DMS114 treated with DMSO at 0.1 percent for 48 hours (cell line): ENCODE data around the gene FGF18.
"Not testable (repeated sequence)": the region's sequence is repeated elsewhere in the genome, so short reads cannot be mapped to it uniquely, and the experiment has no call there.

Experiments used
- DNase-seq: peaks from one replicate; lab custom pipeline; 2025; ENCODE audit not compliant: unreplicated experiment; lab: John Stamatoyannopoulos, UW

FGF18 gene

DNA sequence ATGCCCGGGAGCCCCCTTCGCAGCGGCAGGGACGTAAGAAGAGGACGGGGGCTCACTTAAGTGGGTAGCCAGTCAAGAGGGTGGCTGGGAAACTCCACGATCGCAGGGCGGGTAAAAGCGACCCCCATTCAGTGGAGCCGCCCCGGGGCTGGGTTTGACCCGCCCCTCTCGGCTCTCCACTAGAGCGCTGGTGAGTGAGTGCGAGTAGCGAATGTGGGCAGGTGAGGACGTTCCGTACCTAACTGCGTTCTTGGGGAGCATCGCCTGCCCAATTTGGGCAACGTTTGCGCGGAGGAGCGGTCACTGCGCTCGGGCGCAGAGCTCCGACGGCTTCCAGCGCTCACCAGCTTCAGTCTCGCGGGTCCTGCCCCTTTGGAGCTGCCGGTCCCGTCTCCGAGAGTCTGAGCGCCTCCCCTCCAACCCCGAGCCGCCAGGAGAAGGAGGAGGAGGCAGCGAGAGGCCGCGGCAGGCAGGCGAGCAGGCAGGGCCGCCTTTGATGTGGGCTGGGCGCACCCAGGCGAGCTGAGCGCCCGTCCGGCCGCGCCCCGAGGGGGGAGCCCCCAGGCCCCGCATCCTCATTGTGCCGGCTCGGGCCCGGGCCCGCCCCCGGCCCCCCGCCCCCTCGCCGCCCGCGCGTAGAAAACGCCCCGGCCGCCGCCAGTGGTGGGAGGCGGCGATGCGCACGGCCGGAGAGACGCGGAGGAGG is at the start of gene FGF18:
TSS of gene FGF18 (plus strand) at position 666 of the 706 bp plus-strand sequence. CDS start 553 bp downstream, outside the sequence.
- peak; percentile 62 for DNase-seq

- DNase-seq: no peak
Measured at GRCh38 chr5:171369898-171370297, 49.5 kb upstream of the FGF18 start.

GRCh38 chr5:171370881-171371280 is 48.6 kb upstream of the FGF18 start:
- not testable (repeated sequence) for DNase-seq

GRCh38 chr5:171371326-171371725 is 48.1 kb upstream of the FGF18 start:
- DNase-seq: no peak

- no peak for DNase-seq
Measured at GRCh38 chr5:171379961-171380360, 39.5 kb upstream of the FGF18 start.

- DNase-seq: not testable (repeated sequence)
Measured at GRCh38 chr5:171384416-171384815, 35.0 kb upstream of the FGF18 start.

GRCh38 chr5:171384999-171385398 is 34.4 kb upstream of the FGF18 start:
- not testable (repeated sequence) for DNase-seq

GRCh38 chr5:171386006-171386671 is 33.3 kb upstream of the FGF18 start:
- no peak for DNase-seq

- no peak for DNase-seq
Measured at GRCh38 chr5:171386861-171387344, 32.5 kb upstream of the FGF18 start.

GRCh38 chr5:171387345-171387969 is 32.0 kb upstream of the FGF18 start, which contains the start of gene NPM1:
NPM1 (plus strand) TSS chr5:171387849; CDS start chr5:171387949, 100 bp downstream.
- peak; percentile 99 for DNase-seq

DNA sequence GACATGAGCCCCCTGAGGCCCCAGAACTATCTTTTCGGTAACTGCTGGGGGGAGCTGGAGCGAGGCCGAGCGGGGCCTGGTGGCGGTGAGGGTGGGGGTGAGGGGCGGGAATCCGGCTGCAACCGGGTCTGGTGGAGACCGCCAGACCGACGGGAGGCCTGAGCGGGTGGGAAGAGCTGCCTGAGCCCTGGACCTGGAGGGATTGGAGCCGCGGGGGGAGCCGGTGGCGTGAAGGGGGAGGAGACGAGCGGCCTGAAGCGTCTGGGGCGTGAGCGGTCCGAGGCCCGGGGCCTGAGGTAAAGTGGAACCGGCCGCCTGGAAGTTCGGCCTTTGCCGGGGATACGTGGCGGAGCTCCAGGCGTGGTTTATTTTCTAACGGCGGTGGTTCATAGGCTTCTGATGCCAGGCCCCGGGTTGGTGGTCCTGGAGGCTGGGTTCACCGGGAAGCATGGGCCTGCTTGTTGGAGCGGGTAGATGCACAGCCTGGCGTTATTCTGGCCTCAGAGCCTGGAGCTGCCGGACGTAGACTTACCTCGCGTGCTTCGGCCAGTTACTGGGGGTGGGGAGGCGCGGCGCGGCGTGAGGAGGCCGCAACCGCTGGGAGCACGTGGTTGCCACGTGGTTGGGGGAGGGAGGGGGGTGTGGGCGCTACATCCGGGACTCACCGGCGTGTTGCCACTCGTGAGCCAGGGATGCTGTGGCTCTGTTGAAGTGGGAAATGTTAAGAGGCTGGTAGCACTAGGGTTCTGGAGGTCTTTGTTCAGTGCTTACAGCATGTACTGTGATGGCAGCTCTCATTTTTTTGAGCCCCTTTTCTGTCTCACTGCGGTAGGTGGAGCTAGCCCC is 31.3 kb upstream of the FGF18 start:
- peak; percentile 60 for DNase-seq

GRCh38 chr5:171388816-171389168 is 30.7 kb upstream of the FGF18 start:
- no peak for DNase-seq

DNA sequence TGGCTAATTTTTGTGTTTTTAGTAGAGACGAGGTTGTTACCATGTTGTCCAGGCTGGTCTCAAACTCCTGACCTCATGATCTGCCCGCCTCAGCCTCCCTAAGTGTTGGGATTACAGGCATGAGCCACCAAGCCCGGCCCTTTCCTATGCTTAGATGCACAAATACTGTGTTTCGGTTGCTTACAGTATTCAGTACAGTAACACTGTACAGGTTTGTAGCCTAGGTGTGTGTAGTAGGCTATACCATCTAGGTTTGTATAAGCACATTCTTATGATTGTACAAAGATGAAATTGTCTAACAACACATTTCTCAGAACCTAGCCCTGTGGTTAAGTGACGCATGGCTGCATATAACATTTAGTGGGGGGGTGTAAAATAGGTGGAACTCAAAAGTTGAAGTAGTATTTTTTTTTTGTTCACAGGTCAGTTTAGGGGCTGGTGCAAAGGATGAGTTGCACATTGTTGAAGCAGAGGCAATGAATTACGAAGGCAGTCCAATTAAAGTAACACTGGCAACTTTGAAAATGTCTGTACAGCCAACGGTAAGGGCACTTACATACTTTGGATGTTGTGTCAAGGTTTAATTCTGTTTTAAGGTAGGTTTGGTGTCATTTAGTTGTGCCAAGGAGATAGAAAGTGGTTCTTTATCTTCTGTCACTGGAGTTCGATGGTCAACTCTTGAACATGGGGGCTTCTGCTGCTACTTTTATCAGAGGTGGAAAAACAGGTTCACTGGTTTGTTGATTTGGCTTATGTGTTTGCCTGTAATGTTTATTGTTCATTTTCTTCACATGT is 28.4 kb upstream of the FGF18 start:
- no peak for DNase-seq

GRCh38 chr5:171391996-171392577 is 27.4 kb upstream of the FGF18 start:
- DNase-seq: no peak

DNA sequence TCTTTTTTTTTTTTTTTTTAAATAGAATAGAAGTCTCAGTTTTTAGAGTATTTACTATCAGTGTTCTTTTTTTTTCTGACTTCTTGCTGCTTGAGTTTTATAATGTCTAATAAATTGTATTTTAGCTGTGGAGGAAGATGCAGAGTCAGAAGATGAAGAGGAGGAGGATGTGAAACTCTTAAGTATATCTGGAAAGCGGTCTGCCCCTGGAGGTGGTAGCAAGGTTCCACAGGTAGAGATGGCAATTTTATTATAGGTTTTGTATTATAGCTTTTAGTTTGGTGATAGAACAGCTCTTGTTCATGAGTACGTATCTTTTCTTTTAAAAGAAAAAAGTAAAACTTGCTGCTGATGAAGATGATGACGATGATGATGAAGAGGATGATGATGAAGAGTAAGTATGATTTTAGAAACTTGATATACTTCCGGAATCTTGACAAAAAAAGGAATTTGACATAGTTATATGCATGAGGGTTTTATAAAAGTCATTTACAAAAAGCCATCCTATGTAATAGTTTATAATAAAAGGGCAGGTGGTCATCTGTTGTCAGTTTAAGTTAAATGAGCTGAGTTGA is 26.8 kb upstream of the FGF18 start:
- no peak for DNase-seq

DNA sequence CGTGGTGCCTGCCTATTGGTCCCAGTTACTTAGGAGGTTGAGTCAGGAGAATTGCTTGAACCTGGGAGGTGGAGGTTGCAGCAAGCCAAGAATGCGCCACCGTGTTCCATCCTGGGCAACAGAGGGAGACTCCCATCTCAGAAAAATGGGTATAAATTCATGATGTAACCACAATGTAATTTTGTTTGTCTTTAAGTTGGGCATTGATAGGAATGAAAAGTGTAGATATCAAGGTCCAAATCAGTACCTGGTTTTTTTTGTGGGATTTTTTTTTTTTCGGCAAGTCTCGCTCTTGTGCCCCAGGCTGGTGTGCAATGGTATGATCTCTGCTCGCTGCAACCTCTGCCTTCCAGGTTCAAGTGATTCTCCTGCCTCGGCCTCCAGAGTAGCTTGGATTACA is 24.4 kb upstream of the FGF18 start:
- no peak for DNase-seq

DNA sequence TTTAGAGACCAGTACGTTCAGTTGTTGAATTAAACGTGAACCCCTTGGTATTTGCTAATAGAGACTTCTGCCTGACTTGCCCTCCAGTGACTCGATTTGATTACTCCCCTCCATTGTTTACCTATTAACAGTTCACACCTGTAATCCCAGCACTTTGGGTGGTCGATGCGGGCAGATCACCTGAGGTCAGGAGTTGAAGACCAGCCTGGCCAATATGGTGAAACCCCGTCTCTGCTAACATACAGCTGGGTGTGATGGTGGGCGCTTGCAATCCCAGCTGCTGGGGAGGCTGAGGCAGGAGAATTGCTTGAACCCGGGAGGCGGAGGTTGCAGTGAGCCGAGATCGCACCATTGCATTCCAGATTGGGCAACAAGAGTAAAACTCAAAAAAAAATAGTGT is 22.9 kb upstream of the FGF18 start:
- DNase-seq: not testable (repeated sequence)

GRCh38 chr5:171397190-171397589 is 22.3 kb upstream of the FGF18 start:
- DNase-seq: no peak

DNA sequence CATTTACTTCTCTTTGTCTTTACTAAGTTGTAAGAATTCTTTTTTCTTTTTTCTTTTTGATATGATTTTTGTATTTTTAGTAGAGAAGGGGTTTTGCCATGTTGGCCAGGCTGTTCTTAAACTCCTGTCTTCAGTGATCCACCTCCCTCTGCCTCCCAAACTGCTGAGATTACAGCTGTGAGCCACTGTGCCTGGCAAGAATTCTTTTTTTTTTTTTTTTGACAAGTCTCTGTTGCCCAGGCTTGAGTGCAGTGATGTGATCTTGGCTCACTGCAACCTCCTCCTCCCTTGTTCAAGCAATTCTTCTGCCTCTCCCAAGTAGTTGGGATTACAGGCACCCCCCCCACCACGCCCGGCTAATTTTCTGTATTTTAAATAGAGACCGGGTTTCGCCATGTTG is 21.8 kb upstream of the FGF18 start:
- no peak for DNase-seq
